Measurements from ENCODE around the gene MSANTD2.
"Not testable (repeated sequence)": the region's sequence is repeated elsewhere in the genome, so short reads cannot be mapped to it uniquely, and the experiment has no call there.

Gene MSANTD2

DNA sequence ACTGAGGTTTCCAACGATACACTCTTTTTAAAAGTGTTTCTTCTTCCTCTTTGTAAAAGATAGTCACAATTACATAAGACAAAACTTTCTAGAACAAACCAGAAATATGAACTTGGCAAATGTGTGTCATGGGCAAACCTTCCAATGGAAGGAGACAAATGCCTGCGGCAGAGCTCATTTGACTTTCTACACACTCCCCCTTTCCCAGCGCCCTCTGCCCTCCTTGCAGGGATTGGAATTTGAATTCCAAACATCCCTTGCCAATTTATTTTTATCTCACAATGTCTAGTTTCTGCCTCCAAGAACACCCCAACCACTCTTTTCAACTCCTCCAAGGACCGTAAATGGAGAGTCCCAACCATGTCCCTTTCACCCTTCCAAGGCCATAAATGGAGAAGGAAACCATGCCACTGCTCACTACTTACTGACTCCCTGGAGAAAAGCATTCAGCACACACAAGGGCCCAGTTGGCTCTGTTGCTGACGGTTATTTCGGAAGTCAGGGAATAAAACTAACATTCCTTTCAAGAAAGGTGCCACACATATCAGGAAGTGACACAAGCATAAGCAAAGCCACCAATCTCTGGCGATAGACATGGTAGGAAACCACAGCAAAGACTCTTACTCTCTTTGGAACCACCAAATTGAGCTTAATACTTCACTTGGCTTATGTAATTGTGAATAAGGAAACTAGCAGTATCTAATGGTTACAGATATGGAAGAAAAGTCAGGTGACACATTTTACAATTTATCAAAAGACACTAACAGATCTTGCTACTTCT is 23.2 kb downstream of the MSANTD2 start:
- DNase-seq (ENCODE audit: low read depth in 1 of 2, low spot score in 1 of 2), result no peak

DNA sequence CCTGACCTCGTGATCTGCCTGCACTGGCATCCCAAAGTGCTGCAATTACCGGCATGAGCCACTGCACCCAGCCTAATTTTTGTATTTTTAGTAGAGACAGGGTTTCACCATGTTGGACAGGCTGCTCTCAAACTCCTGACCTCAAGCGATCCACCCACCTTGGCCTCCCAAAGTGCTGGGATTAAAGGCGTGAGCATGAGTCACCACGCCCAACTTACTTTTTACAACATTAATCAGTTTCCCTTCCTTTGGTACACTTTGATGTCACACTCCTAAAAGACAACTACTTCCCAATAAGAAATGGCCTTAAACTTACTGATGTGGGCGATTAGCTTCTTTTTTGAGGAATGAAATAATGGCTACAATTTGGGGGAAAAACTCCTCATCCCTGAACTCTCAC is 29.2 kb downstream of the MSANTD2 start:
- not testable (repeated sequence) for DNase-seq (ENCODE audit: low read depth in 1 of 2, low spot score in 1 of 2)

DNA sequence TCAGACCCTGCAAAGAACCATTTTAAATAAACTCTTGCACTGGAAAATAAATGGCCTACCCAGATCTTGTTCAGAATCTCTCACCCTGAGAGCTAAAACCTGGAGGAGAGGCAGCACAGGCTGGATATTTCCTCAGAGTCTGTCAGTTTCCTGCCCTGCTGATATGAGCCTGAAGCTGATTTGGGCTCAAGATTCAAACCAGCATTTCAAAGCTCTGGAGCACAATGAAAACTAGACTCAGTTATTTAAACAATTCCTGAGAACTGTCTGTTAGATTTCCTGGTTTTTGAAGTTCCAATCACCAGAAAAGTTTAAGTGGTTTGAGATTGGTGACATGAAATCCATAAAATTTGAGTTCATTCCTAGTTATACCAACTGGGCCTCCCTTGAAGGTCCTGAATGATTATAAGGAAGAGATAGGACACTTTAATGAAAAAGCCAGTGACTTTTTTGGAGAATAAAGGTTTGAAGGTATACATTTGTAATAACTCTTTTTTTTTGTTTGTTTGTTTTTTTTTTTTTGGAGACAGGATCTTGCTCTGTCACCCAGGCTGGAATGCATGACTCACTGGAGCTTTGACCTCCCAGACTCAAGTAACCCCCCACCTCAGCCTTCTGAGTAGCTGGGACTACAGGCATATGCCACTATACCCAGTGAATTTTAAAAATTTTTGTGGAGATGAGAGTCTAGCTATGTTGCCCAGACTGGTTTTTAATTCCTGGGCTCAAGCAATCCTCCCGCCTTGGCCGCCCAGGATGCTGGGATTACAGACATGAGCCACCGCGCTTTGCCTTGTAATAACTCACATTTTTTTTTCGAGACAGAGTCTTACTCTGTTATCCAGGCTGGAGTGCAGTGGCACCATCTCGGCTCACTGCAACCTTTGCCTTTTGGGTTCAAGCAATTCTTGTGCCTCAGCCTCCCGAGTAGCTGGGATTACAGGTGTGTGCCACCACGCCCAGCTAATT is 30.1 kb downstream of the MSANTD2 start:
- DNase-seq (ENCODE audit: low read depth in 1 of 2, low spot score in 1 of 2), result no peak

DNA sequence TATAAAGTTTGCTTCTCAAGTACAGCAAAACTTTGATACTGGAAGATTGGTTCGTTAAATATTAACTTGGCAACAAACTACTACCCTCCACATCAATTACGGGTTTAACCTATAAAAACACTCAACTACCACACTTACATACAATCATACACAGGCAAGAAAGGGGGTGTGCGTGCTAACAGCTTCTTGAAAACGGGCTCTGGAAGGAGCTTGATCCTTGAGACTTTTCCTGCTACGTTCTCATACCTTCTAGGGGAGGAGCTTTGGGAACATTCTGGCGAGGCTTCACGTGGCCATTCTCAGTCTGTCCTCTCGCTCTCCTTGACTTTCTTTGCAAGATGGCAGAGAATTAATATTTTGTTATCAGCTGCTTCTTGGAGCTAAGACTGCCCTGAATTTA is 31.3 kb downstream of the MSANTD2 start:
- no peak for DNase-seq (ENCODE audit: low read depth in 1 of 2, low spot score in 1 of 2)

DNA sequence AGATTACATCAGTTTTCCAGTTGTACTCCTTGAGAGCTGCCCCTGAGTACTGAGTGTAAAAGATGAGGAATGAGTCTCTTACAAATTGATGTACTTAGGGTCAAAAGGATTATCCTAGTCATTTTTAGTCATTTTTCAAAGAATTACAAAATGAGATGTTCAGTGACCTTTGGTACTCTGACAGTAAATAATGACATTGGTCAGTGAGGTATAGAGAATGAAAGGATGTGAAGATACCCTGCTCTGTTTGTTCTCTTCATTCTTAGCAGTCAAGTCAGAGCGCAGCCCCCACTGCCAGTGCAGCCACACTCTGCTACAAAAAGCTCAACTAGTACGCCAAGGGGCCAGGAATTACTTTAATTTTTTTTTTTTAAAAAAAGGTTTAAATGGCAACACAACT is 34.0 kb downstream of the MSANTD2 start:
- no peak for DNase-seq (ENCODE audit: low read depth in 1 of 2, low spot score in 1 of 2)

DNA sequence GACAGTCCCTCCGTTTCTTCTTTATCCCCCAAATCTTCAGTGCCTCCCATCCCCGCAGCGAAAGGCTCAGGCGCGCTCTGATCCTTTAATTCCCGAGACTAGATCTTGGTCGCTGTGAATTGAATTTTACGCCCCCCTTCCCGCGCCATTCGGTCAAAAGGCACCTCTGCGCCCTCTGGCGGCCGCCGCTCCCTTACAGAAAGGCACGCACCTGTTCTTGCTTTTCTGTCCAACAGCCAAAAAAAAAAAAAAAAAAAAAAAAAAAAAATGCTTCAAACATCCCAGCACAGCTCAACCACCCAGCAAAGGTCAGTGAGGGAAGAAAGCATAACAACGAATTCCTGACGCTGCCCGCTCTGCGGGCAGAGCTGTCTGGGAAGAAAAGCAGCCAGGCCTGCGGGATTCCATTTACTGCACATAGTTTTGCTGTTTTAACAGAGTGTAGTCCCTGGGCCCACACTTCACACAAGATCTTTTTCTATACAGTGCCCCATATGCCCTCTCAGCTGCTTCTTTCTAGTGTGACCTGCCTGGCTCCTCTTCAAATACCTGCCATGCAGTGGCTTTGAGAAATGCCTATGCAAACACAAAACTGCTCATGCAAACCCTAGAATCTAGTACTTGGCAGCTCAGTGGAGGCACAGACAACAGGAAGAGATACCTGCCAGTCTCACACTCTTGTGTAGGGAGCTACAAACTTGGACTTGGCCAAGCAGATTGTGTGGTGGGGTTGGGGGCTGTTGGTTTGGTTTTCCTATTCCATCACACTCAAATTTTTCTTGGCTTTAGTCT is 36.9 kb downstream of the MSANTD2 start:
- peak; percentile 72 to 80 for DNase-seq (ENCODE audit: low read depth in 1 of 2, low spot score in 1 of 2)

DNA sequence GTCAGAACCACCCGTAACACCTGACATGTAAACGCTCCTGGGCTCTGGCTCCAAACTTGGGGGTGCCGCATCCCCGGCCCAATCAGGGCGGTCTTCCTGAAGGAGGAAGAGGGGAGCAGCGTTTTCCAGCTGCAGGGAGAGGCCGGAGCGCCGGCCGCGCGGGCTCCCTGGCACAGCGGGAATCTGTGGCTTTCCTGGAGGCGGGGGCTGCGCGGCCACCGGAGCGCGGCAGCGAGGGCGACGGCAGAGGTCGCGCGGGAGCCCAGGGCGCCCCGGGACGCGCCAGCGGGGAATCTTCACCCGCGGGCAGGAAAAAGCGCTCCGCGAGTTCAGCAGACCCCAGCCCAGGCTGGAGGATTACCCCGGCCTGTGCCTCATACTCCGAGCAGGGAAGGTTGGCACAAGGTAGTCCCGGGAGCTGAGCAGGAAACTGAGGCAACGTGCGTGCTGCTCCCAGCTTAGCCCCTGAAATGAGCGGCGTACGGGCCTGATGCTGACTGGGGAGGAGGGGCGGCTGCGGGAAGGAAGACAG is 37.5 kb downstream of the MSANTD2 start:
- no peak for DNase-seq (ENCODE audit: low read depth in 1 of 2, low spot score in 1 of 2)

DNA sequence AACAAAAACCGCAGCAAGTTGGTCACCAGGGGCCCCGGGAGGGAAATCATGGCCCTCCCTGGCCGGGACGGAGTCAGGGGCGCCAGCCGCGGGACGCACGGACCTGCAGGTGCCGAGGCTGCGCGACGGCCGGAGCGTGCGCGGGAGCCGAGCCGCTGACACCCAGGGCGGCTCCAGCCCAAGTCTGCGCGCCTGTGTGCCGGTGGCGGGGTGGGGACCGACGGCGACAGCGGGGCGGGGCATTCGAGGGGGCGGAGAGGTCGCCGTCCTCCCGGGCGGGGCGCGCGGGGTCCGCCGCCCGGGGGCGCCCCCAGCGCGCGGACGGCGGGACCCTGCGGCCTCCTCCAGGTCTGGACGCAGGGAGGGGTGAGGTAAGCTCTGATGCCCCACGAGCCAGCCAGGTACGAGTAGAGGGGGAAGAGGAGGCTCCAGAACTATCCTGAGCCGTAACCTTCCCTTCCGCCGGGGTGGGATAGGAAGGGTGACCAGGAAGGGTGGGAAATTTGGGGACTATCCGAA is 38.0 kb downstream of the MSANTD2 start, which contains the start of gene ESAM:
Gene ESAM, minus strand, starts transcription at position 186 of the 519 bp plus-strand sequence. Its CDS starts 136 bp downstream, at position 50.
- peak; percentile 48 to 57 for DNase-seq (ENCODE audit: low read depth in 1 of 2, low spot score in 1 of 2)

DNA sequence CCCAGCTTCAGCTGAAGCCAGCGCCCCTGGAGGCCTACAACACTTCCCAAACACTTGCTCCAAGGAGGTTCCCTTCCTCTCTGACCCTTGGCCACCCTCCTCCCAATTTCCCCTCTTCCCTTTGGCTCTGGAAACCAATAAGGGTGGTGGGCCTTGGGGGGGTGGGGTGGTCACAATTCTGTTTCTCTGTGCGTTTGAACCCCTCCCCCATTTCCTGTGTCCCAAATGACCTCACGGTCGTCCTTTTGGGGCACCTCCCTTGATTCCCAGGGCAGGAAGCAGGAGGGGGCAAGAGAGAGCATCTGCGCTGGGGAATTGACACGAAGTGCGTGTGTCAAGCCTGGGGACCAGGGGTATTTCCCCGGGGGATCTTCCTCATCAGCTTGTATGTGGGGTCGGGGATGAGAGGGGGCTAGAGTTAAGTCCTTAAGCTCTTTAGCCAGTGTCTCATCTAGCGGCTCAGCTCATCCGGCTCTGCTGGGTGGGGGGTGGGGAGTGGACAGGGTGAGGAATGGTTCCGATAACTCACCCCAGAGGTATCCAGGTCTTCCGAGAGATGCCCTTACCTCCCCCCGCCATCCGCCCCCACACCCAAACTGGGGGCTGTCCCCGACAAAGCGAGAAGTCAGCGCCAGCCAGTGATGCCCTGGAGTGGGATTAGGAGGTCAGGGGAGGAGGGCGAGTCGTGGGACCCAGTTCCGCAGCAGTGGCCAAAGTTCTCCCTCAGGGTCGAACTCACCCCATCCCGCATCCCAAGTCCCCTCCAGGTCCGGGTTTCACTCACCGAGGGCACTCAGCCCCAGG is 38.7 kb downstream of the MSANTD2 start:
- DNase-seq (ENCODE audit: low read depth in 1 of 2, low spot score in 1 of 2), result no peak

DNA sequence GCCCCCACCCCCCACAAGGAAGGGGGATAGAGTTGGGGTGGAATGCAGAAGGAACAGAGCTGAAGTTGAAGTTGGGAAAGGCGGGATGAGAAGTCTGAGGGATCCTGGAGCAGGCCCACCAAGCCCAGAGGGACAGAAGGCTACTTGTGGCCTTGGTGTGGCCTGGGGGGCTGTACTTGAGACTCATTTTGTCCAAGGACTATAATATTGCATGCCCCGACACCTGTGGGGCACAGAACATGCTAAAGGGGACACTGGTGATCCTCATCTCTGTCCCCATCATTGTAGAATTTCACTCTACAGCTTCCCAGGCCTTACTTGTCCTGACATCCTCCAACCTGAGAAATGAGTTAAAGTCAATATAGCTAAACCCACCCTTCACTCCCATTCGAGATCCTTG is 39.4 kb downstream of the MSANTD2 start:
- DNase-seq (ENCODE audit: low read depth in 1 of 2, low spot score in 1 of 2), result no peak

DNA sequence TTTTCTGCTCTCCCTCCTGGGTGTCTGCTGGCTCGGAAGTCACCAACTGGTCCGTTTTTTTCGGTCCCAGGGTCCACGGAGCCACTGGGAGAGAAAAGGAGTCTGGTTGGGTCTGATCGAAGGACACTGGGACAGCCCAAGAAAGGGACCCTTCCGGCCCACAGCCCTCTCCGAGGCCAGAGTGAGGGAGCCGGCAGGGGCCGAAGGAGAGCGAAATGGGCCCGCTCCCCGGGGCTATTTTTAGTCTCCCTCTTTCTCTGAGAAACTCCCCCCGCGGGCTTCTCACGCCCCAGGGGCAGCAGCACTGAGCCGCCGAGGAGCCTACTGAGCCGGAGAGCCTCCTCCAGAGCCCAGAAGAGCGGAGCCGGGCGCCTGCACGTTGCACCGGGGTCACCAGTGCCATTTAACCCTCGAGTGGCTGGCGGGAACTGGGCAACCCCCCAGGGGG is 40.0 kb downstream of the MSANTD2 start:
- no peak for DNase-seq (ENCODE audit: low read depth in 1 of 2, low spot score in 1 of 2)

DNA sequence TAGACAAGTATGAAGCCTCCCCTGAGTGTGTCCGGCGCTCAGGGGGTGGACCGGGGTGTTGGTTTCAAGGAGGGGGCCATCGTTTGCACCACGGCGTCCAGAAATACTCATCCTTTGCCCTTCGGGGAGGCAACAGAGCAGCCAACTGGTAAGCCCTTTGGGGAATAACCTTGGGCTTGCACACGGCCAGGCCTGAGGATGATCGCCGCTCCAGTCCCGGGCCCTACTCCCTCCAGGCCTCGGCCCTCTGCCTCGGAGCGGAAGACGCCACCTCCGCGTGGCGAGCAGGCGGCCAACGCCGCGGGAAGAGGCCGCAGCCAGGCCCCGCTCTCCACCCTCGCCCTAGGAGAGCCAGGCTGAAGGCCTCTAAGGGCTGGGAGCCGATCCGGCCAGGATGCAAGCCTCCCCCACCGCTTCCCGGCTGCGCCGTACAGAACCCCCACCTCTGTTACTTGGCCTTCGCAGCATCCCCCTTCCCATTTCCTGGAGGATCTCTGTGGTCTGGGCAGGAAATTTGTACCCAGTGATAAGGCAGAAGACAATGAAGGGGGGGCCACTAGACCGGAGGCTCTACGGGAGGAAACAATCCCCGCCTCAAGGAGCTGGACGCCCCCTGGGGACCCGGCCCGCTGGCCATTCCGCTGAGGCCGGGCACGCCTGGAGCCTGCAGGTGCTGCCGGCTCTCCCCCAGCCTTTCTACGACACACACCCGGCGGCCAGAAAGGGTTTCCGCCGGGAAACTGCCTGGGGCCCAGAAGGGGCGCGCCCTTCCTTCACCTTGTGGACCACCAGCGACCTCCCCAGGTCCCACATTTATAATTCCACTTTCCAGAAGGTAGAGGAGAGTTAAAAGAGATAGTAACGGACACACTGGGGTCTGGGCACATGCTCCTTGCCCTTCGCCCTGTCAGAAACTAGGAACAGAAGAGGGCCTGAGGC is 40.7 kb downstream of the MSANTD2 start:
- no peak for DNase-seq (ENCODE audit: low read depth in 1 of 2, low spot score in 1 of 2)

DNA sequence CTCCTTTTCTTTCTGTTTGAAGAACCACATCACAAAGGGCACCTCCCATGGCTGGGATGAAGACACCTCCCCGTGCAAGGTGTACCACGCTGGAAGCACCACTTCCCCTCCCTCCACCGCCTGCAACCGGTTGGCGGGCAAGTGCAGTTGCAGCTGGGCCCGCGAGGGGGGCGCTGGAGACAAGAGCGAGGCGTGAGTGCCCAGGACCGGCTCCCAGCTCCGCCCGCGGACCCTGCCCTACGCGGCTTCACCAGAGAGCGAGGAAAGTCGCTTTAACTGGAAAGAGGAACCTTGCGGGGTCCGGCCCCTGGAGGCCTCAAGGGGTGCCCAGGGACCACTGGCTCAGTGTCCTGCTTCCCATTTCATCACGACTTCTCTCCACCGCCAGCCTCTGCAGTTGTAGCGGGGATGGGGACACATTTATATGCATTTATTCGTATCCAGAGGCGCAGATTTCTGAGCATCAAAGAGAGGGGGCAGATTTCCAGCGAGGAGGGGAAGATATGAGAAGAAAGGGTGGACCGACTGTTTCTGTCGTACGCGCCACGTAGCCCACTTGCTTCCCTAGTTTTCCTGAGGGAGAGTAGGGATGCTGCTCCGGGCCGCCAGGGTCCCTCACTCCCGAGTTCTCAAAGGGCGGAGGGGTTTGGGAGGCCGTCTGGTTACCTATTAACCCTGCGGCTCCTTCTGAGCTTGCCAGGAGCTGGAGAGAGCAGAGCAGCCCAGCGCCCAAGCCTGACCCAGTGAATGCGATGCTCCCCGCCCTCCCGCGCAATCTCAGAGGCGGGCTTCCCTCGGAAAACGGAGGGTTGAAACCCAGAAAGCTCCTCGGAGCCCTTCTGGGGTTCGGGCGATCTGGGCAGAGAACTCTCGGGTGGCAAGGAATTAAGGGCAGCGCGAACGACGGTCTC is 41.6 kb downstream of the MSANTD2 start:
- DNase-seq (ENCODE audit: low read depth in 1 of 2, low spot score in 1 of 2), result peak; percentile 48 to 50

DNA sequence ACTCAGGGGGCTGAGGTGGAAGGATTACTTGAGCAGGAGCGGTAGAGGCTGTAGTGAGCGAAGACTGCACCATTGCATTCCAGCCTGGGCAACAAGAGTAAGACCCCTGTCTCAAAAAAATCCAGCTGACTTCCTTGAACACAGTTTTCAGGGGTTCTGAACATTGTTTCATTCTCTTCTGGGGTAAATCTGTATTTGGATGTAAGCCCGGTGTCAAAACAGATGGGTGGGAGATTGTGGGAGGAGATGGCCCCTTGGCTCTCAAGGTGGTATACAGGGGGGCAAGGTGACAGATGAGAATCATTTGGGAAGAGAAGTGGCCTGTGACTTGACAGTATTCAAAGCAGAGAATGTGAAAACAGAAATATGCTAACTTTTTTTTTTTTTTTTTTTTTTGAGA is 42.9 kb downstream of the MSANTD2 start:
- no peak for DNase-seq (ENCODE audit: low read depth in 1 of 2, low spot score in 1 of 2)

DNA sequence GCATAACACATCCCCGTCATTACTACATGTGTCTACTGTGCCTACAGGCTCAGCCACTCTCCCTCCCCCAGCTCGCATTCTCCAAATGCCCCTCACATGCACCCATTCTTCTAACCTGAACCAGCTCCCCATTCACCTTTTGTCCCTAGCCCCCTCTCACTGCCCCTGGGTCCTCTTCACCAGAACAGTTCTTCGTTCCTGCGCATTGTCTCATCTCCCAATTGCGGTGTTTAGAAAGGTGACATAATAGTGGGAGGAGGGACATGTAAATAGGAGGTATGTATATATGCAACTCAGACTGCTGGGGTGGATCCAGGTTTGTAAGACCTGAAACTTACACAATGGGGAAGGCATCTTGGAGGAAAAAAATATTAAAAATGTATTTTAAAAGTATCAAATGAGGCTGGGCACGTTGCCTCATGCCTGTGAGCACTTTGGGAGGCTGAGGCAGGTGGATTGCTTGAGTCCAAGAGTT is 43.4 kb downstream of the MSANTD2 start:
- DNase-seq (ENCODE audit: low read depth in 1 of 2, low spot score in 1 of 2), result no peak

DNA sequence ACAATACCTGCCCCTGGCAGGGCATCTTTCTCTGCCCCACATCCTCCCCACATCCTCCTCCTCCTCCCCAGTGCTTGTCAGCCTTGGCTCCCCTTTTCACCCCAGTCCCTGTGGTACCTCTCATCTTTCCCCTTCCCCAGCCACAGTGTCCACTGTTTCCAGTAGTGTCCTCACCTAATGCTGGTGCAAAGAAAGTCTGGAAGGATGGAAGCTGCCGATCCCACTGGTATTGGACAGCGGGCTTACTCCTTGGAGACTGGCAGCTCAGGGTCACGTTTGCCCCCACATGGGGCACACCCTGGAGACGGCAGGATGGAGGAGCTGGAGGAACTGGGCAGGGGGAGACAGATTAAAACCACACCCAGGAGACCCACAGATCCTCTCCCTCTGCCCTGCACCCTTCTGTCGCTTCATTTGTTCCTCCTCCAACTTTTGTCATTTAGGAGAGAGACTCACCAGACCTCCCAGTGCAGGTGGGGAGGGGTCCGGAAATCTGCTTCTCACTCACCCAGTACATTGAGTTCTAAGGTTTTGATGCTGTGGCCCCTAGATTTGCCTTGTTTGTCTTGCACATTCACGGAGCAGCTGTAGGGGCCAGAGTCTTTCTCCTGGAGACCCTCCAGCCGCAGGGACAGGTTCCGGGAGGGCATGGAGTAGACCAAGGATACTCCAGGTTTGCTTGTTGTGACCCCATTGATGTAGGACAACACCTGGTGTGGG is 44.0 kb downstream of the MSANTD2 start:
- no peak for DNase-seq (ENCODE audit: low read depth in 1 of 2, low spot score in 1 of 2)

DNA sequence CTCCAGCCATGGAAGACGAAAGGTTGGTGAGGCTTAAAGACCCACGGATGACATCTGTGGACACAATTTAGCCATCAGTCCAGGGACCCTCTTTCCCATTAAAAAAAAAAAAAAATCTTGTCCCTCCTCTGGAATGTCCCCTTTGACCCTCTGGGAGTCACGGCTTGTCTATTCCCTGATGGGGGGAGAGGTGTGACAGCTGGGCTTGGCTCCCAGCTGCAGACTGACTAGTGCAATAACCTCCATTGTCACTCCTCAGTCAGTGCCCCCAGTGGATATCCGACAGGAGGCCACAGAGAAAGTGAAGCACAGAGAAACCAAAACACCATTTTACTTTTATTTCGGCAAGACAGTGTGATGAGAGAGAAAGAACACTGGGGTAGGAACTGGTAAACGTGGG is 45.5 kb downstream of the MSANTD2 start:
- no peak for DNase-seq (ENCODE audit: low read depth in 1 of 2, low spot score in 1 of 2)

Measured in activated T-helper 1 cell treated with anti-CD3 and anti-CD28 coated beads, Interleukin-2, amount 50 U/mL, for 16 hours (primary cell).